H1 (cell line): Measurements from ENCODE around the gene MTCH2. TPM values are rescaled to one million over a fixed set of nuclear protein-coding genes. Genes with fewer than 3 reads are reported as not detected.

Source experiments
- CTCF ChIA-PET: fragments of 300-600 bp; sonication (Branson Sonifier 250); formaldehyde crosslinking; loops from one replicate; lab custom pipeline; 2021; ENCODE audit not compliant: partially characterized antibody; lab: Charles Lee
- POLR2A ChIA-PET: fragments of 300-600 bp; sonication (Branson Sonifier 250); formaldehyde crosslinking; loops from one replicate; lab custom pipeline; 2021; ENCODE audit warnings: inconsistent platforms; ENCODE audit not compliant: partially characterized antibody; lab: Charles Lee
- DNase-seq, 2 experiments: peaks; one replicate each; pipeline versions ENCODE4 v3.0.0 to v3.0.0-alpha.2; 2010 to 2022; ENCODE audit warnings: low spot score in 2 of 2, low read depth in 1 of 2, mixed read lengths in 1 of 2
- FAIRE-seq: peaks from 2 replicates; lab custom pipeline; 2011; peaks lifted over from hg19 to GRCh38; lab: Jason Lieb, UNC
- H2AFZ ChIP-seq: 2 replicates; pipeline ENCODE4 v1.8.1; 2012; ENCODE audit warnings: low read length, inconsistent platforms
- H2AK5ac ChIP-seq: 2 replicates; pipeline ENCODE4 v1.6.1; 2013; ENCODE audit warnings: low read depth, low read length
- H2BK120ac ChIP-seq: replicated peaks from 2 replicates; pipeline ENCODE3; 2013; ENCODE audit warnings: low read depth, low read length, inconsistent platforms
- H2BK12ac ChIP-seq: 2 replicates; pipeline ENCODE4 v1.6.1; 2013; ENCODE audit warnings: low read depth, low read length
- H2BK15ac ChIP-seq: 2 replicates; pipeline ENCODE4 v1.6.1; 2013; ENCODE audit warnings: low read length
- H2BK20ac ChIP-seq: 2 replicates; pipeline ENCODE4 v1.6.1; 2013; ENCODE audit warnings: low read length
- H2BK5ac ChIP-seq: 2 replicates; pipeline ENCODE4 v1.6.1; 2013; ENCODE audit warnings: low read depth, low read length
- H3K14ac ChIP-seq: 2 replicates; pipeline ENCODE4 v1.6.1; 2013; ENCODE audit warnings: inconsistent platforms; ENCODE audit not compliant: insufficient read length
- H3K18ac ChIP-seq: 2 replicates; pipeline ENCODE4 v1.6.1; 2013; ENCODE audit warnings: low read length; ENCODE audit errors: extremely low read depth
- H3K23ac ChIP-seq: 2 replicates; pipeline ENCODE4 v1.6.1; 2013; ENCODE audit warnings: inconsistent platforms; ENCODE audit not compliant: insufficient read length
- H3K23me2 ChIP-seq: 2 replicates; pipeline ENCODE4 v1.6.1; 2013; ENCODE audit warnings: low read depth, low read length
- H3K27ac ChIP-seq: 2 replicates; pipeline ENCODE4 v1.6.1; 2011; ENCODE audit warnings: low read depth, low read length, inconsistent platforms
- H3K27me3 ChIP-seq, 4 experiments: replicated peaks in 1 of 4; 1 replicate in 1 of 4; 2 replicates in 3 of 4; pipeline versions ENCODE4 v1.6.1 to v1.8.1; 2011 to 2013; ENCODE audit warnings: low read length in 3 of 4, mild to moderate bottlenecking in 3 of 4, inconsistent platforms in 2 of 4, mixed read lengths in 2 of 4, moderate library complexity in 1 of 4; ENCODE audit not compliant: control insufficient read depth in 3 of 4, insufficient read depth in 3 of 4; ENCODE audit errors: extremely low read depth in 1 of 4
- H3K36me3 ChIP-seq, 4 experiments: 2 replicates each; pipeline versions ENCODE4 v1.6.1 to v1.8.1; 2011 to 2013; ENCODE audit warnings: mild to moderate bottlenecking in 4 of 4, low read length in 3 of 4, moderate library complexity in 2 of 4, control low read depth in 1 of 4, inconsistent platforms in 1 of 4; ENCODE audit not compliant: insufficient read depth in 4 of 4, control insufficient read depth in 2 of 4
- H3K4ac ChIP-seq: replicated peaks from 2 replicates; pipeline ENCODE3; 2013; ENCODE audit warnings: low read length, low read depth, mixed read lengths, inconsistent platforms; ENCODE audit not compliant: insufficient read length
- H3K4me1 ChIP-seq, 4 experiments: replicated peaks in 1 of 4; 1 replicate in 1 of 4; 2 replicates in 3 of 4; pipeline versions ENCODE4 v1.6.1 to v1.8.1; 2011 to 2013; ENCODE audit warnings: low read length in 3 of 4, inconsistent platforms in 2 of 4, mixed read lengths in 1 of 4; ENCODE audit not compliant: insufficient read depth in 4 of 4, control insufficient read depth in 3 of 4
- H3K4me2 ChIP-seq, 2 experiments: 2 replicates each; pipeline versions ENCODE4 v1.6.1 to v1.8.1; 2011 to 2013; ENCODE audit warnings: low read depth in 2 of 2, low read length in 2 of 2, control low read depth in 1 of 2, inconsistent platforms in 1 of 2, mild to moderate bottlenecking in 1 of 2; ENCODE audit not compliant: insufficient read depth in 1 of 2
- H3K4me3 ChIP-seq, 4 experiments: fragments of 200-600, 300-600 bp in 1 of 4; sonication (generic), shearing (Covaris generic), sonication (Bioruptor Twin) in 1 of 4; 2 replicates each; pipeline versions ENCODE4 v1.5.1 to v1.8.1; 2011 to 2016; ENCODE audit warnings: low read length in 4 of 4, low read depth in 3 of 4, control low read depth in 2 of 4, inconsistent platforms in 2 of 4, mild to moderate bottlenecking in 2 of 4, mixed read lengths in 1 of 4, moderate library complexity in 1 of 4; ENCODE audit not compliant: insufficient read depth in 2 of 4; ENCODE audit errors: extremely low read depth in 1 of 4
- H3K56ac ChIP-seq: replicated peaks from 2 replicates; pipeline ENCODE3; 2013; ENCODE audit warnings: low read depth, mild to moderate bottlenecking, mixed read lengths, low read length, inconsistent platforms; ENCODE audit not compliant: insufficient read length
- H3K79me1 ChIP-seq: 2 replicates; pipeline ENCODE4 v1.6.1; 2013; ENCODE audit warnings: low read depth, low read length, control low read depth
- H3K79me2 ChIP-seq, 2 experiments: 2 replicates each; pipeline versions ENCODE4 v1.6.1 to v1.8.1; 2012 to 2013; ENCODE audit warnings: low read length in 2 of 2, mild to moderate bottlenecking in 2 of 2, inconsistent platforms in 1 of 2; ENCODE audit not compliant: insufficient read depth in 2 of 2, control insufficient read depth in 1 of 2
- H3K9ac ChIP-seq, 4 experiments: replicated peaks in 1 of 4; 1 replicate in 1 of 4; 2 replicates in 3 of 4; pipeline versions ENCODE4 v1.6.1 to v1.8.1; 2011 to 2013; ENCODE audit warnings: low read depth in 3 of 4, low read length in 3 of 4, control low read depth in 2 of 4, mild to moderate bottlenecking in 2 of 4, moderate library complexity in 2 of 4, inconsistent platforms in 1 of 4; ENCODE audit errors: extremely low read depth in 1 of 4
- H3K9me3 ChIP-seq, 2 experiments: 2 replicates each; pipeline versions ENCODE4 v1.6.1 to v1.8.1; 2012 to 2013; ENCODE audit warnings: mild to moderate bottlenecking in 2 of 2, moderate library complexity in 2 of 2, control low read depth in 1 of 2, inconsistent platforms in 1 of 2, low read depth in 1 of 2, low read length in 1 of 2, mixed read lengths in 1 of 2; ENCODE audit not compliant: insufficient read depth in 2 of 2
- H4K20me1 ChIP-seq, 2 experiments: replicated peaks in 1 of 2; 2 replicates each; pipeline versions ENCODE3 to v1.8.1; 2011 to 2013; ENCODE audit warnings: inconsistent platforms in 2 of 2, low read length in 2 of 2, mild to moderate bottlenecking in 1 of 2; ENCODE audit not compliant: insufficient read depth in 2 of 2, control insufficient read depth in 1 of 2
- H4K5ac ChIP-seq: 2 replicates; pipeline ENCODE4 v1.6.1; 2013; ENCODE audit warnings: low read length, low read depth, mixed read lengths, inconsistent platforms; ENCODE audit not compliant: insufficient read length
- H4K8ac ChIP-seq: 2 replicates; pipeline ENCODE4 v1.8.0; 2013; ENCODE audit warnings: mild to moderate bottlenecking, moderate library complexity, low read length, inconsistent platforms; ENCODE audit not compliant: insufficient read depth; ENCODE audit errors: extremely low read depth
- H4K91ac ChIP-seq: replicated peaks from 2 replicates; pipeline ENCODE3; 2013; ENCODE audit warnings: low read length, mixed read lengths, inconsistent platforms; ENCODE audit not compliant: insufficient read length
- CBX8 ChIP-seq: fragments of 300-800, 300-1000 bp; sonication (generic); IDR thresholded peaks from 2 replicates; pipeline ENCODE4 v1.7.1; 2016; ENCODE audit warnings: low read depth, low read length, borderline replicate concordance
- CREB1 ChIP-seq: IDR thresholded peaks from 2 replicates; pipeline ENCODE4 v1.6.1; 2012; ENCODE audit warnings: inconsistent platforms
- CTBP2 ChIP-seq: IDR thresholded peaks from 2 replicates; pipeline ENCODE4 v1.7.0; 2011; ENCODE audit warnings: borderline replicate concordance, mild to moderate bottlenecking, moderate library complexity, mixed read lengths, low read length; ENCODE audit not compliant: insufficient read depth, insufficient read length
- EZH2 ChIP-seq: fragments of 200-600 bp; sonication (generic); IDR thresholded peaks from 2 replicates; pipeline ENCODE4 v1.7.1; 2012; ENCODE audit warnings: low read depth, mild to moderate bottlenecking, moderate library complexity, low read length, inconsistent platforms; ENCODE audit not compliant: severe bottlenecking
- GABPA ChIP-seq: IDR thresholded peaks from 2 replicates; pipeline ENCODE4 v1.6.1; 2011; ENCODE audit warnings: mild to moderate bottlenecking, low read length, moderate library complexity, borderline replicate concordance; ENCODE audit not compliant: insufficient read depth
- GTF2F1 ChIP-seq: IDR thresholded peaks from 2 replicates; pipeline ENCODE4 v1.6.1; 2012; ENCODE audit warnings: low read depth, low read length, improper control_type of control experiment, borderline replicate concordance
- NRF1 ChIP-seq: IDR thresholded peaks from 2 replicates; pipeline ENCODE4 v1.6.1; 2011; ENCODE audit warnings: mild to moderate bottlenecking, low read depth, low read length, improper control_type of control experiment
- YY1 ChIP-seq: IDR thresholded peaks from 2 replicates; pipeline ENCODE4 v1.6.1; 2011; ENCODE audit warnings: low read depth, mild to moderate bottlenecking, low read length
- WGBS, 2 experiments: shearing (Covaris generic) in 1 of 2; methylation state at CpG; one replicate each; pipeline versions ENCODE4 v1.1.6 to v1.1.7; 2013 to 2015; ENCODE audit warnings: low lambda C conversion rate in 2 of 2, mixed read lengths in 2 of 2, inconsistent platforms in 1 of 2, low coverage in 1 of 2, missing lambda C conversion rate in 1 of 2; ENCODE audit not compliant: insufficient replicate concordance in 2 of 2, insufficient coverage in 1 of 2, insufficient read length in 1 of 2; ENCODE audit errors: extremely low coverage in 1 of 2, missing lambda C conversion rate in 1 of 2; 5-methylcytosine and 5-hydroxymethylcytosine counted together
- polyA plus RNA-seq, 7 experiments: library from polyadenylated mRNA; depleted of rRNA in 3 of 7; stranded (reverse) in 5 of 7; unstranded in 2 of 7; fragments of >200 nt in 5 of 7; fragments of 200-250 nt in 2 of 7; gene quantifications; 1 replicate in 5 of 7; 2 replicates in 1 of 7; 4 replicates in 1 of 7; pipeline versions ENCODE4 v1.2.1 to v1.2.3, GENCODE V29; 2011 to 2013; ENCODE audit warnings: missing spikeins in 2 of 7, mixed read lengths in 2 of 7
- total RNA-seq: library from RNA; stranded (reverse); fragmentation: NEBNext Ultra II Directional; extraction: Animal tissue kit (Norgen Biotek cat#: 25700); gene quantifications from 2 replicates; pipeline ENCODE4 v1.2.1, GENCODE V29; 2021

The MTCH2 gene
- total and polyA plus RNA-seq, 2 of the 8 experiments (the other 6 are each of a cell fraction or from before 2014, with no cell fraction given), result 157 to 171 TPM

GRCh38 chr11:47611348-47611794 is 31.0 kb downstream of the MTCH2 start:
- FAIRE-seq, result no peak
- no peak overlapping the region for H4K91ac ChIP-seq
- 92% methylated on average over 6 of the region's 6 CpGs; no CpG with 5 or more reads in 1 of the 2 experiments for WGBS, 2 experiments
- TF ChIP-seq GTF2F1 (no peak), NRF1 (no peak), EZH2 (no peak), CBX8 (no peak), CTBP2 (no peak), YY1 (no peak), GABPA (no peak), CREB1 (no peak)

More at GRCh38 chr11:47611348-47611794, 31.0 kb downstream of the MTCH2 start:
- Histone ChIP-seq H3K9me3 (no peaks in the 10 kb centered on the region), H3K23me2 (no peaks in the 10 kb centered on the region), H3K27ac (no peak overlapping the region), H3K79me1 (no peaks in the 10 kb centered on the region), H4K5ac (no peak overlapping the region), H3K18ac (no peak overlapping the region), H3K4me2 (no peak overlapping the region), H3K4me1 (no peaks in the 10 kb centered on the region; a peak in 1 of 7 replicates), H3K23ac (no peak overlapping the region), H3K9ac (no peak overlapping the region), H3K4ac (no peak overlapping the region), H2BK5ac (no peak overlapping the region), H3K36me3 (no peaks in the 10 kb centered on the region; a peak in 1 of 8 replicates), H2BK12ac (no peak overlapping the region), H4K8ac (no peak overlapping the region), H3K14ac (no peak overlapping the region), H3K4me3 (no peak overlapping the region), H2BK120ac (no peak overlapping the region), H3K56ac (no peak overlapping the region), H2BK20ac (no peak overlapping the region), H3K27me3 (no peaks in the 10 kb centered on the region), H2AK5ac (no peak overlapping the region), H3K79me2 (no peaks in the 10 kb centered on the region), H2AFZ (no peak overlapping the region), H4K20me1 (no peaks in the 10 kb centered on the region), H2BK15ac (no peak overlapping the region)
- CTCF ChIA-PET, result interaction anchor here (1.3 to 1.4 kb wide), 2 partner anchors 9 to 26 kb away, joined by 4 read pairs; no protein-coding TSS in a partner anchor
- DNase-seq, result no peak
- POLR2A ChIA-PET, result interaction anchor here (0.6 to 1.9 kb wide), 6 partner anchors 8 to 33 kb away, joined by 3 to 8 read pairs (median 3); partner anchors contain the start of genes KBTBD4 and NDUFS3
